ENCODE data around the gene DCD. TPM values are rescaled to one million over a fixed set of nuclear protein-coding genes. Genes with fewer than 3 reads are reported as not detected.

Gene DCD
- total RNA-seq, 1 experiment from 2014 or later: not detected

Other genes with a start within 250 kb of the DCD start
- 49.1 and 58.8 TPM in 2 replicates for gene ITGA5, start 229.1 kb downstream of the DCD start, total RNA-seq (2014; rRNA removed; shearing (Covaris generic))
- gene GTSF1, start 174.8 kb downstream of the DCD start, total RNA-seq (2014; rRNA removed; shearing (Covaris generic)): not detected in 2 replicates
- not detected in 2 replicates for gene NCKAP1L, start 150.6 kb downstream of the DCD start, total RNA-seq (2014; rRNA removed; shearing (Covaris generic))
- not detected in 2 replicates for gene PDE1B, start 98.8 kb downstream of the DCD start, total RNA-seq (2014; rRNA removed; shearing (Covaris generic))
- not detected in 2 replicates for gene PPP1R1A, start 59.7 kb downstream of the DCD start, total RNA-seq (2014; rRNA removed; shearing (Covaris generic))
- not detected in 2 replicates for gene LACRT, start 13.5 kb downstream of the DCD start, total RNA-seq (2014; rRNA removed; shearing (Covaris generic))
- gene MUCL1, start 206.2 kb upstream of the DCD start, total RNA-seq (2014; rRNA removed; shearing (Covaris generic)): not detected in 2 replicates

All from G401 (cell line).